ENCODE measurements around the gene TAF10.

TAF10 gene

DNA sequence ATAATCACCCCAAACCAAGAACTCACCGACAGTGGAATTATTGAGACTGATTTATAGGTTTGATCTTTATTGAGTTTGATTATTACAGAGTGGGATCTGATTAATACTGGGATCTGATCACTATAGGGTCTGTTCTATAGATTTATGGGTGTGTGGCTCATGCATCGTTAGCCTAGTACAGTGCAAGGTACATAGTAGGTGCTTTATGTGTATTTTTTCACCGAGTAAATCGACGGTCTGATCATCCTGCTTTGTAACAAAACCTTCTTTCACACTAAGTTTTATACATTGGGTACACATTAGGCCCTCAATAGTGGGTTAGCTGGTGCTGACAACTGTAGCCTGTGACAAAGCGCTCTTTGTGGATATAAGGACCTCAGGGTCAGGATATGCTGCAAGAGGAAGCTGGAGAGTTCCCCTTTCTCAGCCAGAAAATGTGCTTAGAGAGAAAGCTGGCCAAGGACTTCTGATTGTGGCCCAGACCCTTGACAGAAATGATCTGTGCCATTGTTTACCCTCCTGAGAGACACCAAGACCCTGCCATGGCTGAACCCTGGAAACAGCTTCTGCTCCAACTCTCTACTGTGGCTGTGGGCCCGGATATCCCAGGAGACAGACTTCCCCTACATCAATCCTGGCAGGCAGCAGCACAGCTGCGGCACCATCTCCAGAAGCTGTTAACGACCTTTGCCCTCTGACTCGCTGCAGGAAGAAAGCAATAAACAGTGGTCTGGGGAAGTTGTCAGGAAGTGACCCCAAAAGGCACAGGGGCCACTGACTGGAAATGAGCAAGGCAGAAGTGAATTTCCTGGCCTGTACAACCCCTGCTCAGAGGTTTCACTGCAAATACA is 23.3 kb upstream of the TAF10 start:
- Histone ChIP-seq H3K27ac (replicated peaks) (peak overlapping the region; percentile 93), H3K4me3 (replicated peaks; ENCODE audit: insufficient read depth, low read length) (no peak overlapping the region), H3K27me3 (ENCODE audit: insufficient read depth, poor library complexity, severe bottlenecking) (no peaks in the 10 kb centered on the region)
- DNase-seq (ENCODE audit: low read depth in 1 of 2, low spot score in 1 of 2), result peak; percentile 64 to 89
- TF ChIP-seq, protein P1, sequence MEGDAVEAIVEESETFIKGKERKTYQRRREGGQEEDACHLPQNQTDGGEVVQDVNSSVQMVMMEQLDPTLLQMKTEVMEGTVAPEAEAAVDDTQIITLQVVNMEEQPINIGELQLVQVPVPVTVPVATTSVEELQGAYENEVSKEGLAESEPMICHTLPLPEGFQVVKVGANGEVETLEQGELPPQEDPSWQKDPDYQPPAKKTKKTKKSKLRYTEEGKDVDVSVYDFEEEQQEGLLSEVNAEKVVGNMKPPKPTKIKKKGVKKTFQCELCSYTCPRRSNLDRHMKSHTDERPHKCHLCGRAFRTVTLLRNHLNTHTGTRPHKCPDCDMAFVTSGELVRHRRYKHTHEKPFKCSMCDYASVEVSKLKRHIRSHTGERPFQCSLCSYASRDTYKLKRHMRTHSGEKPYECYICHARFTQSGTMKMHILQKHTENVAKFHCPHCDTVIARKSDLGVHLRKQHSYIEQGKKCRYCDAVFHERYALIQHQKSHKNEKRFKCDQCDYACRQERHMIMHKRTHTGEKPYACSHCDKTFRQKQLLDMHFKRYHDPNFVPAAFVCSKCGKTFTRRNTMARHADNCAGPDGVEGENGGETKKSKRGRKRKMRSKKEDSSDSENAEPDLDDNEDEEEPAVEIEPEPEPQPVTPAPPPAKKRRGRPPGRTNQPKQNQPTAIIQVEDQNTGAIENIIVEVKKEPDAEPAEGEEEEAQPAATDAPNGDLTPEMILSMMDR (IDR thresholded peaks at IDR 0.05; ENCODE audit: insufficient read depth, low read length), result no peak
- peak; percentile 97 for TF ChIP-seq SPI1 (IDR thresholded peaks at IDR 0.05; ENCODE audit: borderline replicate concordance, low read depth)
- peak; percentile 71 for TF ChIP-seq POLR2AphosphoS5 (IDR thresholded peaks at IDR 0.05; ENCODE audit: low read depth)
- TF ChIP-seq, protein P2, sequence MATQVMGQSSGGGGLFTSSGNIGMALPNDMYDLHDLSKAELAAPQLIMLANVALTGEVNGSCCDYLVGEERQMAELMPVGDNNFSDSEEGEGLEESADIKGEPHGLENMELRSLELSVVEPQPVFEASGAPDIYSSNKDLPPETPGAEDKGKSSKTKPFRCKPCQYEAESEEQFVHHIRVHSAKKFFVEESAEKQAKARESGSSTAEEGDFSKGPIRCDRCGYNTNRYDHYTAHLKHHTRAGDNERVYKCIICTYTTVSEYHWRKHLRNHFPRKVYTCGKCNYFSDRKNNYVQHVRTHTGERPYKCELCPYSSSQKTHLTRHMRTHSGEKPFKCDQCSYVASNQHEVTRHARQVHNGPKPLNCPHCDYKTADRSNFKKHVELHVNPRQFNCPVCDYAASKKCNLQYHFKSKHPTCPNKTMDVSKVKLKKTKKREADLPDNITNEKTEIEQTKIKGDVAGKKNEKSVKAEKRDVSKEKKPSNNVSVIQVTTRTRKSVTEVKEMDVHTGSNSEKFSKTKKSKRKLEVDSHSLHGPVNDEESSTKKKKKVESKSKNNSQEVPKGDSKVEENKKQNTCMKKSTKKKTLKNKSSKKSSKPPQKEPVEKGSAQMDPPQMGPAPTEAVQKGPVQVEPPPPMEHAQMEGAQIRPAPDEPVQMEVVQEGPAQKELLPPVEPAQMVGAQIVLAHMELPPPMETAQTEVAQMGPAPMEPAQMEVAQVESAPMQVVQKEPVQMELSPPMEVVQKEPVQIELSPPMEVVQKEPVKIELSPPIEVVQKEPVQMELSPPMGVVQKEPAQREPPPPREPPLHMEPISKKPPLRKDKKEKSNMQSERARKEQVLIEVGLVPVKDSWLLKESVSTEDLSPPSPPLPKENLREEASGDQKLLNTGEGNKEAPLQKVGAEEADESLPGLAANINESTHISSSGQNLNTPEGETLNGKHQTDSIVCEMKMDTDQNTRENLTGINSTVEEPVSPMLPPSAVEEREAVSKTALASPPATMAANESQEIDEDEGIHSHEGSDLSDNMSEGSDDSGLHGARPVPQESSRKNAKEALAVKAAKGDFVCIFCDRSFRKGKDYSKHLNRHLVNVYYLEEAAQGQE (IDR thresholded peaks at IDR 0.05; ENCODE audit: insufficient replicate concordance, low read depth), result peak; percentile 44

DNA sequence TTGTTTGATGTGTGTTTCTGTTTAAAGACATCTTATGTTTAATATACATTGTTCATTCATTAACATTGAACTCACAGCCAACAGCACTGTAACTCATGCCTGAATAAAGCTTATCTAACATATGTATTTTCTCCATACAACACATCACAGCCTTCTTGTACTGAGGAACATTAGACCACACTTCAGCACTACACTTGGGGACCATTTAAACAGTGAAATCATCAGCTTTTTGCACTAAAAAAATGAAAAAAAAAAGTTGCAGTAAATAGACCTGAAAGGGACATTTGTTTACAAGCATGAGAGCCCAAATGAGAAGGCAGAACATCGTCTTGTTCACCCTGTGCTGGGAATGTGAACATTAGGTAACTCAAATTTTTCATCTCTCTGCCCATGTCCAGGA is 22.5 kb upstream of the TAF10 start:
- Histone ChIP-seq H3K27me3 (ENCODE audit: insufficient read depth, poor library complexity, severe bottlenecking) (no peaks in the 10 kb centered on the region), H3K27ac (replicated peaks) (peak overlapping the region; percentile 93), H3K4me3 (replicated peaks; ENCODE audit: insufficient read depth, low read length) (no peak overlapping the region)
- no peak for DNase-seq (ENCODE audit: low read depth in 1 of 2, low spot score in 1 of 2)
- TF ChIP-seq, protein P2 (IDR thresholded peaks at IDR 0.05; ENCODE audit: insufficient replicate concordance, low read depth), result peak; percentile 63
- no peak for TF ChIP-seq SPI1 (IDR thresholded peaks at IDR 0.05; ENCODE audit: borderline replicate concordance, low read depth)

DNA sequence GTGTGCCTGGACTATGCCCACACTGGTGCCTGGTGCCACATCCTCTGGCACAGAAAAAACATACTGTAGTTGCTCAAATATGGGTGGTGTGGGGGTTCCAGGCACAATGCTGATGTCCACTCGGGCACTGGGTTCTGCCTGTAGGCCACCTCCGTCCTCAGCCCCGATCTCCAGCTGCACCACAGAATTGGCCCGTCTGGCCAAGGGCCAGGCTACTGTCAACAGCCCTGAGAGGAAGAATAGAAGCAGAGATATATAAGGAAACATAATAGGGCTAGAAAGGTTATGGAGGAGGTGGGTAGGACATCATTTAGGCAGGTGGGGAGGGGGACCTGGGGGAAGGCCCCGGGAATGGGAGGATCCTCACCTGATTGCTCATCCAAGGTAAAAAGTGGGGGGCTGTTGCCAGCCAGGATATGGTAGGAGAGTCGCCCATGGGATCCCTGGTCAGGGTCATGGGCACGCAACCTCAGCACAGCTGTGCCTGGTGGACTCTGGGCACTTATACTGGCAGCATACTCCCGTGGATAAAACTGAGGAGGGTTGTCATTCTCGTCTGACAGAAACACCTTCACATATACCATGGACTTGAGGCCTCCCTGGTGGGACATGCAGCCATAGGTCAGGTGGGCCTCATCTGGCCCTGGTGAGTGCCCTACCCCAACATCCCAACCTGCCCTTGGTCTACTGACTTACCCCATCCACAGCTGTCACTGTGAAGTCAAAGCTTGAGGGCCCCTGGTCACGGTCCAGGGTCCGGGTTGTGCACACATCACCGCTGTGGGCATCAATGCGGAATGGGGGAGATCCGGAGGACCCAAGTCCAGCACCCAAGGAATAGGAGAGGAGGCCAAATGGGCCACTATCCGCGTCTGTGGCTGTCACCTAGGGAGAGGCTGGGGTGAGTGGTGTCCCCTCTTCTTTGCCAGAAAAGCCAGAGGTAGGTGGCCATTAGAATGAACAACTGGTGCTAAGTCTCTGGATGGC is 21.7 kb upstream of the TAF10 start:
- H3K27ac ChIP-seq (replicated peaks), result peak overlapping the region; percentile 93; the same call in 1 of the 2 replicates
- no peak for DNase-seq (ENCODE audit: low read depth in 1 of 2, low spot score in 1 of 2)
- TF ChIP-seq, protein P1 (IDR thresholded peaks at IDR 0.05; ENCODE audit: insufficient read depth, low read length), result no peak
- no peak for TF ChIP-seq POLR2AphosphoS5 (IDR thresholded peaks at IDR 0.05; ENCODE audit: low read depth)
- TF ChIP-seq, protein P2 (IDR thresholded peaks at IDR 0.05; ENCODE audit: insufficient replicate concordance, low read depth), result no peak
- TF ChIP-seq SPI1 (IDR thresholded peaks at IDR 0.05; ENCODE audit: borderline replicate concordance, low read depth), result no peak
- no peak for TF ChIP-seq GABPA (IDR thresholded peaks at IDR 0.05; ENCODE audit: low read depth)
- H3K27me3 ChIP-seq (ENCODE audit: insufficient read depth, poor library complexity, severe bottlenecking), result no peaks in the 10 kb centered on the region
- H3K4me3 ChIP-seq (replicated peaks; ENCODE audit: insufficient read depth, low read length), result no peak overlapping the region
